Body of pancreas (tissue), 4 donors: ENCODE data around the gene PHKB. TPM values are rescaled to one million over a fixed set of nuclear protein-coding genes. Genes with fewer than 3 reads are reported as not detected.

Experiments used
- ATAC-seq: fragments of 150-250 bp; one replicate; pipeline ENCODE4 v1.9.1; 2016
- DNase-seq, 4 donors: peaks; one replicate each; pipeline ENCODE4 v3.0.0-alpha.2; 2019
- H3K27ac ChIP-seq, 4 donors: fragments of 200-600 bp; sonication (generic); 1 replicate in 3 of 4; 2 replicates in 1 of 4; pipeline versions ENCODE4 v1.5.1 to v1.6.1; 2016 to 2019; ENCODE audit warnings: mild to moderate bottlenecking in 1 of 4, mixed read lengths in 1 of 4, moderate library complexity in 1 of 4
- H3K27me3 ChIP-seq, 2 donors: fragments of 200-600 bp; sonication (generic); one replicate each; pipeline ENCODE4 v1.6.0; 2016; ENCODE audit warnings: mild to moderate bottlenecking in 1 of 2
- H3K36me3 ChIP-seq, 2 donors: fragments of 200-600 bp; sonication (generic); replicated peaks in 1 of 2; 2 replicates each; pipeline ENCODE4 v1.5.1; 2016; ENCODE audit warnings: low read depth in 2 of 2; ENCODE audit not compliant: insufficient read depth in 1 of 2
- H3K4me1 ChIP-seq: fragments of 200-600 bp; sonication (generic); one replicate; pipeline ENCODE4 v1.6.0; 2016
- H3K4me3 ChIP-seq, 2 donors: fragments of 200-600 bp; sonication (generic); 1 replicate in 1 of 2; 2 replicates in 1 of 2; pipeline ENCODE4 v1.5.1; 2016 to 2019
- H3K9me3 ChIP-seq, 3 donors: fragments of 200-600 bp; sonication (generic); 1 replicate in 2 of 3; 2 replicates in 1 of 3; pipeline ENCODE4 v1.5.1; 2016
- CTCF ChIP-seq, 7 experiments: fragments of 450-650 bp in 4 of 7; fragments of 200-600 bp in 3 of 7; sonication (generic) in 3 of 7; IDR thresholded peaks; one replicate each; pipeline ENCODE4 v1.5.1; 2016 to 2019; ENCODE audit warnings: antibody characterized with exemption in 7 of 7
- POLR2A ChIP-seq, 3 donors: fragments of 450-650 bp; IDR thresholded peaks; one replicate each; pipeline ENCODE4 v1.6.1; 2016; ENCODE audit warnings: antibody characterized with exemption in 3 of 3, mild to moderate bottlenecking in 2 of 3
- WGBS, 2 donors: methylation state at CpG; one replicate each; pipeline ENCODE4 v1.1.5; 2017; 5-methylcytosine and 5-hydroxymethylcytosine counted together
- intact Hi-C: fragments of 100-400 bp; cut with DNase I; formaldehyde crosslinking; loops from one replicate; pipeline ENCODE4 v1.15.1; 2023
- total RNA-seq, 2 donors: library from RNA; depleted of rRNA; stranded (reverse); fragments of >200 nt; gene quantifications; one replicate each; pipeline ENCODE4 v1.1.0, GENCODE V29; 2016

The PHKB gene
- total RNA-seq, 2 donors from 2014 or later: 41.5 to 72.5 TPM

- no peaks in the 10 kb centered on the region for H3K27me3 ChIP-seq
- WGBS, 2 donors: 14 to 29% methylated on average over 3 of the region's 3 CpGs
- DNase-seq: no peak
- intact Hi-C loops: no loop called here
- no peak for ATAC-seq
- no peaks in the 10 kb centered on the region for H3K9me3 ChIP-seq
- peaks cover 0 to 6% of the 10 kb centered on the region in 2 donors for H3K36me3 ChIP-seq
- H3K4me3 ChIP-seq: no peak overlapping the region
- no peak overlapping the region for H3K27ac ChIP-seq
- TF ChIP-seq CTCF (IDR thresholded peaks at IDR 0.05) (no peak), POLR2A (IDR thresholded peaks at IDR 0.05) (no peak)
- H3K4me1 ChIP-seq: peaks cover 16% of the 10 kb centered on the region
Measured at GRCh38 chr16:47448830-47449575, 12.1 kb upstream of the PHKB start.

GRCh38 chr16:47449788-47450187, 11.3 kb upstream of the PHKB start:
- Histone ChIP-seq H3K4me1 (peaks cover 16% of the 10 kb centered on the region), H3K27ac (no peak overlapping the region), H3K9me3 (no peaks in the 10 kb centered on the region), H3K36me3 (peaks cover 0 to 6% of the 10 kb centered on the region in 2 donors), H3K4me3 (no peak overlapping the region), H3K27me3 (no peaks in the 10 kb centered on the region)
- ATAC-seq (no peak), DNase-seq (no peak)
- 79 to 93% methylated on average over 3 of the region's 3 CpGs for WGBS, 2 donors
- no peak for TF ChIP-seq POLR2A (IDR thresholded peaks at IDR 0.05)
- no peak for TF ChIP-seq CTCF (IDR thresholded peaks at IDR 0.05)
- intact Hi-C loops: no loop called here

- DNase-seq (no peak), ATAC-seq (no peak)
- peaks cover 22% of the 10 kb centered on the region for H3K4me1 ChIP-seq
- H3K27me3 ChIP-seq: no peaks in the 10 kb centered on the region
- H3K27ac ChIP-seq: no peak overlapping the region
- H3K9me3 ChIP-seq: no peaks in the 10 kb centered on the region
- H3K4me3 ChIP-seq: no peak overlapping the region
- intact Hi-C loops: no loop called here
- WGBS, 2 donors: 85 to 88% methylated on average over 2 of the region's 2 CpGs
- peaks cover 0 to 3% of the 10 kb centered on the region in 2 donors for H3K36me3 ChIP-seq
- TF ChIP-seq POLR2A (IDR thresholded peaks at IDR 0.05) (no peak), CTCF (IDR thresholded peaks at IDR 0.05) (no peak)
Measured at GRCh38 chr16:47458331-47458730, 2.8 kb upstream of the PHKB start.

GRCh38 chr16:47459603-47460002, 1.5 kb upstream of the PHKB start:
- Histone ChIP-seq H3K27me3 (no peaks in the 10 kb centered on the region), H3K36me3 (no peaks in the 10 kb centered on the region), H3K9me3 (no peaks in the 10 kb centered on the region), H3K4me1 (peaks cover 32% of the 10 kb centered on the region), H3K4me3 (peak overlapping the region in 1 of 2 donors; percentile 81), H3K27ac (no peak overlapping the region)
- TF ChIP-seq CTCF (IDR thresholded peaks at IDR 0.05) (no peak), POLR2A (IDR thresholded peaks at IDR 0.05) (no peak)
- intact Hi-C loops: no loop called here
- ATAC-seq (no peak), DNase-seq (no peak)
- 85 to 94% methylated on average over 1 of the region's 1 CpG for WGBS, 2 donors

- H3K4me3 ChIP-seq: peak overlapping the region; percentile 76 to 81
- intact Hi-C loops: no loop called here
Measured at GRCh38 chr16:47460359-47460710, 796 bp upstream of the PHKB start.

More at GRCh38 chr16:47460359-47460710, 796 bp upstream of the PHKB start:
- ATAC-seq (peak; percentile 12), DNase-seq (peak in 2 of 4 donors; percentile 6 to 15)
- WGBS, 2 donors: 0 to 3% methylated on average over 4 of the region's 4 CpGs
- H3K9me3 ChIP-seq: no peaks in the 10 kb centered on the region
- no peaks in the 10 kb centered on the region for H3K36me3 ChIP-seq
- H3K27ac ChIP-seq: peak overlapping the region; percentile 94 to 99 (median 98)
- H3K4me1 ChIP-seq: peaks cover 33% of the 10 kb centered on the region
- TF ChIP-seq CTCF (IDR thresholded peaks at IDR 0.05) (no peak), POLR2A (IDR thresholded peaks at IDR 0.05) (no peak)
- no peaks in the 10 kb centered on the region for H3K27me3 ChIP-seq
